ENCODE measurements around the gene TMEM130. TPM values are rescaled to one million over a fixed set of nuclear protein-coding genes. Genes with fewer than 3 reads are reported as not detected.

TMEM130 gene
- total RNA-seq, 2 experiments from 2014 or later, result not detected

DNA sequence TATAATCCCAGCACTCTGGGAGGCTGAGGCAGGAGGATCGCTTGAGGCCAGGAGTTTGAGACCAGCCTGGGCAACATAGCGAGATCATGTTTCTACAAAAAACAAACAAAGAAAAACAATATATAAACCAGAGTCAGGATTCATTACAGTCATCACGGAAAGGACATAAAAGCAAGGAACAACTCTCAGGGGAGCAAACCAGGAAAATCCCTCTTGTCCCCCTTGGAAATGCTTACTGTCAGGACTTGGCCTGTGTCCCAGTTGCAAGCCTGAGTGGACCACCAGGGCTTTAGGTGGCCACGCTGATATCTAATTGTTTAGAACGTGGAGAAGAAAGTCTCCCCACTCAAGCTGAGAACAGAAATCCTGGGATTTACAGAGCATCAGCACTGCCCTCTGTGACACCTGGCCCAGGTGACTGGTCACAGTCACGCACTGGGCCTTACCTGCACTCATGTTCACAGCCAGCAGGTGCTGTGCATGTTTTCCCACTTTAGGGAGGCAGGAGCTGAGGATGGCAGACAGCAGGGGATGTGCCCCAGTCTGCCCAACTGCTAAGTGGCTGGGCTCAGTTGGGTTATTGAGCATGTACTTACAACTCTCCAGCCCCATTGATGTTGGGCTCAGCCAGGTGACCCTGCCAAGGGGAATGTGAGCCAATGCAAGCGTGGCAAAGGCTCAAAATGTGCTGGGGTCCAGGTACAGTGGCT is 60.9 kb downstream of the TMEM130 start:
- Mint-ChIP-seq H3K27me3 (no peaks in the 10 kb centered on the region), H3K4me3 (no peak overlapping the region), H3K36me3 (ENCODE audit: low read depth) (no peaks in the 10 kb centered on the region), H3K27ac (no peak overlapping the region), H3K9me3 (peaks cover 8% of the 10 kb centered on the region), H3K4me1 (no peaks in the 10 kb centered on the region)
- POLR2A ChIA-PET, result no interaction called here
- no peak for DNase-seq
- CTCF ChIA-PET, result no interaction called here

GRCh38 chr7:98807068-98808048 is 62.5 kb downstream of the TMEM130 start:
- DNase-seq, result no peak
- Mint-ChIP-seq H3K4me3 (no peak overlapping the region), H3K4me1 (no peaks in the 10 kb centered on the region), H3K27me3 (no peaks in the 10 kb centered on the region), H3K36me3 (ENCODE audit: low read depth) (no peaks in the 10 kb centered on the region), H3K27ac (no peak overlapping the region), H3K9me3 (peaks cover 8% of the 10 kb centered on the region)
- POLR2A ChIA-PET, result no interaction called here
- CTCF ChIA-PET, result interaction anchor here (1.1 kb wide), 1 partner anchor 34 kb away, joined by 3 read pairs; no protein-coding TSS in a partner anchor

DNA sequence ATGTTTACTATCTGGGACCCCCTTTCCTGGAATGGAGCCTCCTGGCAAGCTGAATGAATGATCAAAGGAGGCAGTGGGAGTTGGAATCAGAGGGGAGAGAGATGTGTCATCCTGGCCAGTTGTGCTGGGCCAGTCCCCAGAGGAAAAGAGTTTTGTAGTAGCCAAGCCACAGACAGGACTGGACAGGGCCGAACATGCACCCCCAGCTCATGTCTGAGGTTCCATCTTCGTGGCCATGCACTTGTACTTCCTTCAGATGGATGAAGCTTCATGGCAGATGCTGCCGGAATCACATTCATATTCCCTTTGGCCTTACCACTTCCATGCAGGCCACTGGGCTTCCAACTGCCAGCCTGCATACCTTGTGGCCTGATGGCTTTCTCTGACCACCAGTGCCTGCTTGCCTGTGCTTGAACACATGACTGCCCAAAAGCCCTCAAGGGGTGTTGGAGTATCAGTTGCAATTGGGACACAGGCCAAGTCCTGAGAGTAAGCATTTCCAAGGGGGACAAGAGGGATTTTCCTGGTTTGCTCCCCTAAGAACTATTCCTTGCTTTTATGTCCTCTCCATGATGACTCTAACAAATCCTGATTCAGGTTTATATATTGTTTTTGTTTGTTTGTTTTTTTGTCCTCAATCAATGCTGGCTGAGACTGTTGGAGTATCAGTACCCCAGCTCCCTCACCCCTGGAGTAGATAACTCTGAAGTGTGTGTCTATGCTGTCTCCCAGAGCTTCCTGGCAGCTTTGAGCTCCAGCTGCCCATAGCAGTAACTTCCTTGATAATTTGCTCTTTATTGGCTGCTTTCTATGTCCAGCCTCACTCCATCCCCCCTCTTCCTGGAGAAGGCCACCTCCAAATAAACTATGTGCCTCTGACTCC is 63.6 kb downstream of the TMEM130 start:
- no peak for DNase-seq
- Mint-ChIP-seq H3K27me3 (no peaks in the 10 kb centered on the region), H3K4me3 (no peak overlapping the region), H3K4me1 (no peaks in the 10 kb centered on the region), H3K27ac (no peak overlapping the region), H3K9me3 (peaks cover 6% of the 10 kb centered on the region), H3K36me3 (ENCODE audit: low read depth) (no peaks in the 10 kb centered on the region)
- ChIA-PET POLR2A (no interaction called here), CTCF (no interaction called here)

- POLR2A ChIA-PET, result no interaction called here
Observed at GRCh38 chr7:98802781-98803110, 67.1 kb downstream of the TMEM130 start.

DNA sequence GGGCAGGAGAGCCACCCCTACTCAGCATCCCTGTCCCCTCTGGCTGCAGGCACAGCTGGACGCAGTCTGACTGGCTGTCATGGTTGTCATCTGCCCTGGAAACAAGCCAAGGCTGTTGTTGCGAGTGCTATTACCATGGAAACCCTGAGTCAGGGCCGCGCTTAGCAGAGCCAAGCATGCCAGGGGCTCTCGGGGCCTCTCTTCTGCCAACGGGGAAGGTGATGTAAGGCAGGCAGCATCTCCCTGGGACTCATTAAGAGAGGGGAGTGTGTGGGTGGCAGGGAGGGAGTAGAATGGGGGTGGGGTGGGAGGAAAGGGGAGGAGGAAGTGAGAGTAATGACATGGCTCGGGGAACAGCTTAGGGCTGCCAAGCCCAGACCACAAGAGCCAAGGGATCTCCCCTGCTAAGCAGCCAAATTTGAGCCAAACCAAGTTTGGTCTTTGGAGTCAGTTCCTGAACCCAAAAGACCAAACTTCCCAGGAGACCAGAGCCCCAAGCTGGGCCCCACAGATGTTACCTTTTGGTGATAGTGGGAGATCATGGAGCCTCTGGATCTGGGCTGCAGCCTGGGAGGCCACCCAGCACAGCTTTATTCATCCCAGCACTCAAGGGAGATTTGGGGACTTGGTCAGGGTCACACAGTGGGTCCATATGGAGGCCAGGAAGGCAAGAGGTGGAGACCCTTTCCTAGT is 67.6 kb downstream of the TMEM130 start:
- ChIA-PET POLR2A (no interaction called here), CTCF (interaction anchor here (0.5 kb wide), 1 partner anchor 15 kb away, joined by 4 read pairs; no protein-coding TSS in a partner anchor)
- Mint-ChIP-seq H3K4me3 (no peak overlapping the region), H3K36me3 (ENCODE audit: low read depth) (no peaks in the 10 kb centered on the region), H3K27ac (no peak overlapping the region), H3K9me3 (peaks cover 13% of the 10 kb centered on the region), H3K4me1 (no peaks in the 10 kb centered on the region), H3K27me3 (no peaks in the 10 kb centered on the region)
- peak; percentile 21 for DNase-seq

More at GRCh38 chr7:98802781-98803110, 67.1 kb downstream of the TMEM130 start:
- H3K36me3 Mint-ChIP-seq (ENCODE audit: low read depth), result no peaks in the 10 kb centered on the region
- no peak overlapping the region for H3K4me3 Mint-ChIP-seq
- no peak for DNase-seq
- H3K9me3 Mint-ChIP-seq, result peaks cover 13% of the 10 kb centered on the region
- H3K27ac Mint-ChIP-seq, result no peak overlapping the region
- CTCF ChIA-PET, result interaction anchor here (0.5 kb wide), 1 partner anchor 15 kb away, joined by 4 read pairs; no protein-coding TSS in a partner anchor
- no peaks in the 10 kb centered on the region for H3K27me3 Mint-ChIP-seq
- no peaks in the 10 kb centered on the region for H3K4me1 Mint-ChIP-seq

DNA sequence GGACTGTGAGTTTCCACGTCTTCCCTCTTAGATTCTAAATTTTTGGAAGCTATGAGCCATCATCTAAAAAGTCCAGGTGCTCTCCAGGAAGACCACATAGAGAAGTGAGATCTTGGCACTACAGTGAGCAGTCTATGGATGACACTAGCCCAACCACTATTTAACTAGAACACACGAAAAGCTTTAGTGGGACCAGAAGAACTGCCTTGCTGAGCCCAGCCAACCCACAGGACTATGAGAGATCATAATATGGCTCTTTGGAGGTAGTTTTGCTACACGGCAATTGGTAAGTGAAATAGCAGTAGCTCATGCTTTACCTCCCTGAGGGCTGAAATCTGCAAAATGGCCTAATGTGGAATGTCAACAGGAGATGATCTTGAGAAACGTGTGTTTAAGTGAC is 68.8 kb downstream of the TMEM130 start:
- Mint-ChIP-seq H3K4me1 (peaks cover 3% of the 10 kb centered on the region), H3K36me3 (ENCODE audit: low read depth) (no peaks in the 10 kb centered on the region), H3K9me3 (peaks cover 16% of the 10 kb centered on the region), H3K27ac (no peak overlapping the region), H3K27me3 (no peaks in the 10 kb centered on the region), H3K4me3 (no peak overlapping the region)
- ChIA-PET CTCF (interaction anchor here (0.6 kb wide), 1 partner anchor 51 kb away, joined by 4 read pairs; no protein-coding TSS in a partner anchor), POLR2A (no interaction called here)
- no peak for DNase-seq

DNA sequence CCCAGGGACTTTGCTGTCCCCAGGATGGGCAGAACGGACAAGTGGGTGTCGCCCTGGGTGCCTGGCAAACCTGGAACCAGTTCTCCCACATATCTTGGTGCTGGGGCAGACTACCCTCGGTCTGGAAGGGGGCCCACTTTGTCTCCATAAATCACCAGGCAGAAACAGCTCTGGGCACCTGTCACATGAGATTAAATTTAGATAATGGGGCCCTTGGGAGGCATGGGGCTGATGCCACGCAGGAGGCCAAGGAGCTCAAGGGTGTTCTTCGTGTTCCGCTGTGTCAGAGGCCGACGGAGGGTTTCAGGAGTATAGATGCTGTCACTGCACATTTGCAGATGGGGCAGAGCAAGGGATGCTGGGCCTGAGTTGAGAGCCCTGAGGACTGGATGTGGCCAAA is 72.7 kb downstream of the TMEM130 start:
- H3K9me3 Mint-ChIP-seq, result peaks cover 21% of the 10 kb centered on the region
- POLR2A ChIA-PET, result no interaction called here
- H3K4me3 Mint-ChIP-seq, result no peak overlapping the region
- H3K36me3 Mint-ChIP-seq (ENCODE audit: low read depth), result no peaks in the 10 kb centered on the region
- CTCF ChIA-PET, result no interaction called here
- H3K4me1 Mint-ChIP-seq, result peaks cover 7% of the 10 kb centered on the region
- H3K27me3 Mint-ChIP-seq, result peaks cover 2% of the 10 kb centered on the region
- no peak for DNase-seq
- H3K27ac Mint-ChIP-seq, result no peak overlapping the region

Other genes starting within 250 kb of the TMEM130 start
- gene TRRAP, start 8.5 kb upstream of the TMEM130 start, total RNA-seq, result 10 to 100 TPM; 47.8 to 54.3 TPM

Data from activated CD4-positive, alpha-beta memory T cell treated with anti-CD3 and anti-CD28 coated beads, Interleukin-2, amount 10 ng/mL, durations not matched to agents 7 days and 5 days (primary cell).